ENCODE measurements around the gene RHBDL1.

- TF ChIP-seq CTCF (IDR thresholded peaks at IDR 0.05; ENCODE audit: borderline replicate concordance, extremely low read depth, low read length, poor library complexity, severe bottlenecking) (no peak), EZH2 (IDR thresholded peaks at IDR 0.05; ENCODE audit: borderline replicate concordance, low read depth, low read length, severe bottlenecking) (no peak)
These were observed 26.9 kb downstream of the RHBDL1 start for GRCh38 chr16:702341-702740.
